NCI-H146 treated with DMSO at 0.1 percent for 48 hours (cell line): ENCODE data around the gene LONP1.

ENCODE experiments used
- DNase-seq: peaks from one replicate; lab custom pipeline; 2025; ENCODE audit not compliant: unreplicated experiment; lab: John Stamatoyannopoulos, UW

Gene LONP1

DNA sequence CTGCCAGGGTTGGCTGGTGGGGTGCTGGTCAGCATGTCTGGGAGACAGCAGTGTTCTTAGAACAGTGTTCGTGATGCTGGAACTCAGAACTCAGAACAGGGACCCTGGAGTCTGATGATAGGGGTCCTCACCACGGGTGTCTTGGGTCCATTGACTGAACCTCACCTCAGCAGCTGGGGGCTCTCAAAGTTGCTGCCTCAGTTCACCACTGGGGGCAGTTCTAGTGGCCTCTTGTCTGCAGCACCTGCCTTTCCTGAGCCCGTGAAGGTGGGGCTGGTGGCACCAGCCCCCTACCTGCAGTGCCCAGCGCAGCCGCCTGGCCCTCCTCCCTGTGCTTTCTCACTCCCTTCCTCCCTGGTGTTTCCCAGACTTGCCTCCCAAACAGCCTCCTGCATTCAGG lies 68.6 kb downstream of the LONP1 start:
- DNase-seq, result no peak

DNA sequence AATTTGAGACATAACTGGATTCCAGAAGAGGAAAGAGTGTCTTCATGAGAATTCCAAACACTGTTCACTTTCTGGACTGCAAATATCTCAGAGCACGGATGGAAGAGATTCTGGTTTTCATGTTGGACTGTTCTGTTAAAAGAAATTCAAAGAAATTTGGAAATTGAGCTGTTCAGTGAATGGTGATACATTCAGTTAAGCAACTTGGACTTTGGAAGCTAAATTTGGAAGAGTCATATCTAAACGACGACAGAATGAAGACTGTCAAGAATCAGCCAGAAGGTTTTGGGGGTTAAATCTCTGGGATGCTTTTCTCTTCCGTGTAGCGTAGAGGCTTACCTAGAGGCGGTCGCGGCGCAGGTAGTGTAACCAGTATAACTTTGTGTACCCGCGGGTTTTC lies 71.5 kb downstream of the LONP1 start:
- no peak for DNase-seq

DNA sequence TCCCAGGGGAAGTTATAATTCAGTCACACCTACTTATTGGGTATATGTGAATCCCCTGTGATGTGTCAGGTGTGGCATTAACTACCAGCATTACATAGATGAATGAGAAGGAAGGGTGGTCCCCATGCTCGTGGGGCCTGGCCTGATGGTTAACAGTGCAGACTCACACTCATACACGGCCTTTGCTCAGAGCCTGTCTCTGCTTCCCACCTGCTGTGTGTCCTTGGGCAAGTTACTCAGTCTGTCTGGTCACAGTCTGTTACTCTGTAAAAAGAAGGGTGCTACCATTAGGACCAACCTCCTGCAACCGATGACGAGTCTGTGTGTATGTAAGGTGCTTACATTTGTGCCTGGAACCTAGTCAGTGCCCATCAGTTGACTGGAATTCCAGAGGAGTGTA lies 73.2 kb downstream of the LONP1 start:
- no peak for DNase-seq

DNA sequence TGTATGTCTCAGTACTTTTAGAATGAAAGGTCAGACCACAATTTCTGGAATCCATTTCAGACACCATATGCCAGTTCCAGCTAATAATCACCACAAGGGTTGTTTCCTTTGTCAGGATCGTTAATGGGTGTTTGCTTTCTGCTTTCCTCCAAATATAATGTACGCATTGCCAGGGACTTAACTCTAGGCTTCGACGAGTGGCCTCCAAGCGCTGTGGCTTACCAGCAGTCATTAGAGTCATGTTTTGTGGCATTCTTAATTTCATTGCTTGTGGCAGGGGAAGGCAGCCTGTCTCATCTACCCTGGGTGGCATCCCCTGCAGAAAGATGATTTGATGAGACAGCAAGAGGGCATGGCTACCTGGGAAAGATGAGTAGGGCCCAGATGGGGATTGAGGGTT lies 74.5 kb downstream of the LONP1 start:
- DNase-seq, result peak; percentile 16

DNA sequence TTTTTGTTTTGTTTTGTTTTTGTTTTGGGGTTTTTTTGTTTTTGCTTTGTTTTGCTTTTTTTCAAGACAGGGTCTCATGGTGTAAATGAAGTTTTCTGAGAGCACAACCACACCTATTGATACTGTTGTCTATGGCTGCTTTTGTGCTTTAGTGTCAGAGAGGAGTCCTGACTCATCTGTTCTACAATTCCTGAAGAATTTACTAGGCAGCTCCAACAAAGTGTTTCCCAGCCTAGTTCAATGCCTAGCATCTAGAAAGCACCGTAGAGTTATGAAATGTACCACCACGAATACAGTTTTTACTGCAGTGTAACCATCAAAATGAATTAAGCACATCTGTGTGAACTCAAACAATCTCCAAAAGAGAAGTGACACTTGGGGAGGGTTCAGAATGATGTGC lies 75.9 kb downstream of the LONP1 start:
- DNase-seq, result no peak

DNA sequence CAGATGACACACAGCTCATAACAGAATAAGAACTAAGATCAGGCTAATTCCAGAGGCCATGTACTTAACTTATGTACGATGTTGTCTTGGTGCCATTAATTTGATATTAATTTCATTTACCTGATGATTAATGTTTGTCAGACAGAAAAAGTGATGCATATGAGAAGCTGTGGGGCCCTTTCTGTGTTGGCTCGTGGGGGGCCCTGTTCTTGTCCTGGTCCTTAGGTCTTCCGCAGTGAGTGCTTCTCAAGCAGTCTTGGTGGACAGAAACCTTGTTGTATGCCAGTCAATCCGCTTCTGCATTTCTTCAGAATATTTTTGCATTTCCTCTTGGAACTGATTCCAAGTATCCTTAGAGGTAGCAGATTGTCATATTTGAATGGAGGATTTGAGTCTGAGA lies 76.9 kb downstream of the LONP1 start:
- no peak for DNase-seq

DNA sequence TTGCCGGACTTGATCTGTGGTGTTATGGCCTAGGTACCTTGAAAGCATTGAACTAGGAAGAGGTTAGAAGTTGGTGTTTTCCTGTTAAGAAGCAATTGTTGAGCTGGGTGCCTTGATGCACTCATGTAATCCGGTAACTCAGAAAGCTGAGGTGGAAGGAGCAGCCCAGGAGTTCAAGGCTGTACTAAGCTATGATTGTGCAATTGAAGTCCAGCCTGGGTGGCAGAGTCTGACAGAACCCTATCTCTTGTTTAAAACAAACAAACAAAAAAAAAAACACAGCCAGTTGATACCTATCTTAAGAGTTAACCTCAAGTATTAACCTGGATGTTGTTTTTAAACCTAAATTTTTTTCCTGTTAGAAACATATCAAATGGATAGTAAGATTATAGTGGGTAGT lies 77.7 kb downstream of the LONP1 start:
- DNase-seq, result no peak
